ENCODE data around the gene PDIA3.

GRCh38 chr15:43751885-43752284 is 5.6 kb downstream of the PDIA3 start:
- TF ChIP-seq CTCF (IDR thresholded peaks at IDR 0.05) (no peak), POLR2A (IDR thresholded peaks at IDR 0.05) (no peak)

Data from esophagus squamous epithelium (tissue), 4 donors.